Fibroblast of mammary gland (primary cell): ENCODE data around the gene SINHCAF.
"Not testable (repeated sequence)": the region's sequence is repeated elsewhere in the genome, so short reads cannot be mapped to it uniquely, and the experiment has no call there.

Experiments used
- DNase-seq: peaks from one replicate; pipeline ENCODE4 v3.0.0-alpha.2; 2010; ENCODE audit warnings: low read depth
- H3K4me3 ChIP-seq: 2 replicates; pipeline ENCODE4 v1.5.1; 2011; ENCODE audit warnings: low read depth, mild to moderate bottlenecking, low read length, moderate library complexity; ENCODE audit not compliant: control insufficient read depth
- TF ChIP-seq, protein P1 (sequence below): conservative IDR thresholded peaks from 2 replicates; pipeline ENCODE4 v1.5.1; 2011; ENCODE audit warnings: low read depth, low read length, inconsistent platforms; ENCODE audit not compliant: control insufficient read depth, insufficient read depth

Gene SINHCAF

GRCh38 chr12:31259136-31259886, 66.6 kb downstream of the SINHCAF start:
- TF ChIP-seq, protein P1, sequence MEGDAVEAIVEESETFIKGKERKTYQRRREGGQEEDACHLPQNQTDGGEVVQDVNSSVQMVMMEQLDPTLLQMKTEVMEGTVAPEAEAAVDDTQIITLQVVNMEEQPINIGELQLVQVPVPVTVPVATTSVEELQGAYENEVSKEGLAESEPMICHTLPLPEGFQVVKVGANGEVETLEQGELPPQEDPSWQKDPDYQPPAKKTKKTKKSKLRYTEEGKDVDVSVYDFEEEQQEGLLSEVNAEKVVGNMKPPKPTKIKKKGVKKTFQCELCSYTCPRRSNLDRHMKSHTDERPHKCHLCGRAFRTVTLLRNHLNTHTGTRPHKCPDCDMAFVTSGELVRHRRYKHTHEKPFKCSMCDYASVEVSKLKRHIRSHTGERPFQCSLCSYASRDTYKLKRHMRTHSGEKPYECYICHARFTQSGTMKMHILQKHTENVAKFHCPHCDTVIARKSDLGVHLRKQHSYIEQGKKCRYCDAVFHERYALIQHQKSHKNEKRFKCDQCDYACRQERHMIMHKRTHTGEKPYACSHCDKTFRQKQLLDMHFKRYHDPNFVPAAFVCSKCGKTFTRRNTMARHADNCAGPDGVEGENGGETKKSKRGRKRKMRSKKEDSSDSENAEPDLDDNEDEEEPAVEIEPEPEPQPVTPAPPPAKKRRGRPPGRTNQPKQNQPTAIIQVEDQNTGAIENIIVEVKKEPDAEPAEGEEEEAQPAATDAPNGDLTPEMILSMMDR, result no peak
- no peak overlapping the region for H3K4me3 ChIP-seq
- DNase-seq, result no peak

- no peak overlapping the region for H3K4me3 ChIP-seq
- DNase-seq, result no peak
- TF ChIP-seq, protein P1, result no peak
Measured at GRCh38 chr12:31257784-31258183, 68.2 kb downstream of the SINHCAF start.

DNA sequence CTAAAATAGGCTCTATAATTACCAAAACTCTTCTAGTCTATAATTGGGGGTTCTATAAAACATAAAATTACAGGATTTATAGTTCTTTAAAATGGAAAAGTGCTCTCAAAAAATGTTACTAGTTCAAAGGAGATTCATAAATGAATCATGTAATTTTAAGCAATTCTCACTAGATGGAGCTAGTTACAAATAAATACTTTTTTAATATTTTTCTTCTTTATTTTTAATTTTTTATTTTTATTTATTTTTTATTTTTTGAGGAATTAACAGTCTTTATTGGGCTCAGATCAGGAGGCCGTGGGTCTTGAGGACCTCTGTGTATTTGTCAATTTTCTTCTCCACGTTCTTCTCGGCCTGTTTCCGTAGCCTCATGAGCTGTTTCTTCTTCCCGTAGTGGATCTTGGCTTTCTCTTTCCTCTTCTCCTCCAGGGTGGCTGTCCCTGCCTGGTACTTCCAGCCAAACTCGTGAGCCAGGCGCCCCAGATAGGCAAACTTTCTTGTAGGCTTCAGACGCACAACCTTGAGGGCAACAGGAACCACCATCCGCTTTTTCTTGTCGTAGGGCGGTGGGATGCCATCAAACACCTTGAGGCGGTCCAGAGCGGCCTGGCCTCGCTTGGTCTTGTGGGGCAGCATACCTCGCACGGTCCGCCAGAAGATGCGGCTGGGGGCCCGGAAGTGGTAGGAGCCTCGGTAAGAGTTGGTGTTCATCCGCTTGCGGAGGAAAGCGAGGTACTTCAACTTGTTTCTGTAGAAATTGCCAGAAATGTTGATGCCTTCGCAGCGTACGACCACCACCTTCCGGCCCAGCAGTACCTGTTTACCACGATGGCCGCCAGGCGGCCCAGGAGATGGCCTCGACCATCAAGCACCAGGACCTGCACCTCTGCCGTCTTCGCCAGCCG, 74.0 kb downstream of the SINHCAF start:
- not testable (repeated sequence) for DNase-seq, H3K4me3 ChIP-seq

- no peak for DNase-seq
- H3K4me3 ChIP-seq, result no peak overlapping the region
- TF ChIP-seq, protein P1, result no peak
Measured at GRCh38 chr12:31250179-31250578, 75.8 kb downstream of the SINHCAF start.

GRCh38 chr12:31249356-31249755, 76.6 kb downstream of the SINHCAF start:
- DNase-seq, result no peak
- H3K4me3 ChIP-seq, result no peak overlapping the region
- TF ChIP-seq, protein P1, result no peak

- no peak overlapping the region for H3K4me3 ChIP-seq
- TF ChIP-seq, protein P1, result no peak
- DNase-seq, result no peak
Measured at GRCh38 chr12:31248815-31249214, 77.1 kb downstream of the SINHCAF start.

GRCh38 chr12:31248337-31248736, 77.6 kb downstream of the SINHCAF start:
- TF ChIP-seq, protein P1, result no peak
- no peak for DNase-seq
- H3K4me3 ChIP-seq, result no peak overlapping the region
